ENCODE data around the gene MAF. TPM values are rescaled to one million over a fixed set of nuclear protein-coding genes. Genes with fewer than 3 reads are reported as not detected.

Gene MAF
- total and polyA plus RNA-seq, 11 donors, result 2.8 to 59.0 (median 11.3) TPM

DNA sequence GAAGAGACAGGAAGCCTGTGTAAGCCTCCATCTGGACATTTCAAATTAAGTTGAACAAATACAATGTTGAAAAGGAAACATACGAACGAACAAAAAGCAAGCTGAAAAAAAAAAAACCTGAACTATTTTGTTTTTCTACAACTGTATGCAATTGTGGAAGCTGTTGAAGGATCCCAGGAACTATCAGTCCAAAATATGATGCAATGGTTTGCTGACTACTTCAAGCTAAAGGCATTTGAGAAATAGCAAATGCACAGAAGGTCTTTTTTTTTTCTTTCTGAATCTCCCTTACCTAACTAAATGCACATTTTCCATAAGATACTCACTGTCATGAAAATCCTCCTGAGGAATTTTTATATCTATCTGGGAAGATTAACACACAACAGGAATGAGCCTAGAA is 40.2 kb downstream of the MAF start:
- 57 to 71% (median 62%) methylated on average over 2 of the region's 2 CpGs for WGBS, 4 donors
- Histone ChIP-seq H3K27me3 (no peaks in the 10 kb centered on the region), H3K9me3 (no peaks in the 10 kb centered on the region), H3K4me3 (no peak overlapping the region), H3K4me1 (no peaks in the 10 kb centered on the region), H3K27ac (no peak overlapping the region), H3K36me3 (no peaks in the 10 kb centered on the region)
- no peak for ATAC-seq
- intact Hi-C loops (cut with DNase I), result no loop called here
- TF ChIP-seq CTCF (IDR thresholded peaks at IDR 0.05) (no peak), POLR2A (IDR thresholded peaks at IDR 0.05) (no peak)
- DNase-seq, result no peak

- no peak for TF ChIP-seq POLR2A (IDR thresholded peaks at IDR 0.05)
- TF ChIP-seq CTCF (IDR thresholded peaks at IDR 0.05), result no peak
- DNase-seq (no peak), ATAC-seq (no peak)
- H3K4me3 ChIP-seq, result no peak overlapping the region
- H3K4me1 ChIP-seq, result no peaks in the 10 kb centered on the region
- WGBS, 4 donors, result 38 to 94% (median 90%) methylated on average over 1 of the region's 1 CpG
- H3K27ac ChIP-seq, result no peak overlapping the region
- no peaks in the 10 kb centered on the region for H3K27me3 ChIP-seq
- H3K9me3 ChIP-seq, result no peaks in the 10 kb centered on the region
- intact Hi-C loops (cut with DNase I), result no loop called here
- no peaks in the 10 kb centered on the region for H3K36me3 ChIP-seq
These were observed 41.0 kb downstream of the MAF start for GRCh38 chr16:79559532-79559931.

- no peak for ATAC-seq
- H3K27ac ChIP-seq, result no peak overlapping the region
These were observed 43.1 kb downstream of the MAF start for GRCh38 chr16:79557421-79557820.

GRCh38 chr16:79554912-79555311 is 45.6 kb downstream of the MAF start:
- ATAC-seq, result no peak
- TF ChIP-seq POLR2A (IDR thresholded peaks at IDR 0.05), result no peak
- no peak for TF ChIP-seq CTCF (IDR thresholded peaks at IDR 0.05)
- no peak overlapping the region for H3K27ac ChIP-seq

More at GRCh38 chr16:79557421-79557820, 43.1 kb downstream of the MAF start:
- H3K4me3 ChIP-seq, result no peak overlapping the region
- no peaks in the 10 kb centered on the region for H3K27me3 ChIP-seq
- H3K4me1 ChIP-seq, result no peaks in the 10 kb centered on the region
- DNase-seq, result no peak
- intact Hi-C loops (cut with DNase I), result no loop called here
- 59 to 93% (median 68%) methylated on average over 3 of the region's 3 CpGs for WGBS, 4 donors
- no peaks in the 10 kb centered on the region for H3K36me3 ChIP-seq
- no peaks in the 10 kb centered on the region for H3K9me3 ChIP-seq
- TF ChIP-seq CTCF (IDR thresholded peaks at IDR 0.05), result no peak
- TF ChIP-seq POLR2A (IDR thresholded peaks at IDR 0.05), result no peak

More at GRCh38 chr16:79554912-79555311, 45.6 kb downstream of the MAF start:
- intact Hi-C loops (cut with DNase I), result no loop called here
- H3K9me3 ChIP-seq, result no peaks in the 10 kb centered on the region
- H3K4me1 ChIP-seq, result no peaks in the 10 kb centered on the region
- no peak for DNase-seq
- no peaks in the 10 kb centered on the region for H3K27me3 ChIP-seq
- H3K4me3 ChIP-seq, result no peak overlapping the region
- no peaks in the 10 kb centered on the region for H3K36me3 ChIP-seq
